ENCODE measurements around the gene ROR1. TPM values are rescaled to one million over a fixed set of nuclear protein-coding genes. Genes with fewer than 3 reads are reported as not detected.

ROR1 gene
- total RNA-seq, 4 donors from 2014 or later, result 8.8 to 30.4 (median 14.1) TPM

- DNase-seq (ENCODE audit: low spot score), result no peak
- TF ChIP-seq CTCF (IDR thresholded peaks at IDR 0.05), result no peak
- no peak for ATAC-seq (ENCODE audit: low FRiP score)
These were observed 236.5 kb downstream of the ROR1 start for GRCh38 chr1:64010316-64010715.

- TF ChIP-seq CTCF (IDR thresholded peaks at IDR 0.05), result no peak
- no peak for ATAC-seq (ENCODE audit: low FRiP score)
- DNase-seq (ENCODE audit: low spot score), result no peak
These were observed 239.6 kb downstream of the ROR1 start for GRCh38 chr1:64013395-64013794.

GRCh38 chr1:64019818-64020217 lies 246.0 kb downstream of the ROR1 start:
- TF ChIP-seq CTCF (IDR thresholded peaks at IDR 0.05), result no peak
- no peak for DNase-seq (ENCODE audit: low spot score)
- no peak for ATAC-seq (ENCODE audit: low FRiP score)

- DNase-seq (ENCODE audit: low spot score) (no peak), ATAC-seq (ENCODE audit: low FRiP score) (no peak)
- TF ChIP-seq CTCF (IDR thresholded peaks at IDR 0.05), result no peak
These were observed 247.2 kb downstream of the ROR1 start for GRCh38 chr1:64021066-64021465.

- DNase-seq (ENCODE audit: low spot score), result no peak
- no peak for TF ChIP-seq CTCF (IDR thresholded peaks at IDR 0.05)
- no peak for ATAC-seq (ENCODE audit: low FRiP score)
These were observed 251.2 kb downstream of the ROR1 start for GRCh38 chr1:64025051-64025450.

- ATAC-seq (ENCODE audit: low FRiP score) (no peak), DNase-seq (ENCODE audit: low spot score) (no peak)
- no peak for TF ChIP-seq CTCF (IDR thresholded peaks at IDR 0.05)
These were observed 255.2 kb downstream of the ROR1 start for GRCh38 chr1:64029037-64029436.

GRCh38 chr1:64030411-64030810 lies 256.6 kb downstream of the ROR1 start:
- TF ChIP-seq CTCF (IDR thresholded peaks at IDR 0.05), result no peak
- ATAC-seq (ENCODE audit: low FRiP score) (no peak), DNase-seq (ENCODE audit: low spot score) (no peak)

Data from omental fat pad (tissue), 4 donors.